ENCODE measurements around the gene MGLL.

Gene MGLL

GRCh38 chr3:127768346-127769008 lies 53.8 kb downstream of the MGLL start:
- Mint-ChIP-seq H3K4me1 (no peaks in the 10 kb centered on the region), H3K27ac (no peak overlapping the region), H3K9me3 (no peaks in the 10 kb centered on the region), H3K27me3 (no peaks in the 10 kb centered on the region), H3K4me3 (no peak overlapping the region), H3K36me3 (peaks cover 1% of the 10 kb centered on the region)

- Mint-ChIP-seq H3K27me3 (no peaks in the 10 kb centered on the region), H3K36me3 (peaks cover 1% of the 10 kb centered on the region), H3K4me1 (peaks cover 4% of the 10 kb centered on the region), H3K4me3 (no peak overlapping the region), H3K9me3 (no peaks in the 10 kb centered on the region), H3K27ac (no peak overlapping the region)
Measured at GRCh38 chr3:127767126-127767525, 55.2 kb downstream of the MGLL start.

GRCh38 chr3:127765735-127766134 lies 56.6 kb downstream of the MGLL start:
- peaks cover 5% of the 10 kb centered on the region for H3K4me1 Mint-ChIP-seq

GRCh38 chr3:127764841-127765362 lies 57.4 kb downstream of the MGLL start:
- H3K9me3 Mint-ChIP-seq: no peaks in the 10 kb centered on the region
- H3K36me3 Mint-ChIP-seq: peaks cover 1% of the 10 kb centered on the region
- H3K4me3 Mint-ChIP-seq: no peak overlapping the region
- H3K27me3 Mint-ChIP-seq: no peaks in the 10 kb centered on the region
- H3K4me1 Mint-ChIP-seq: peaks cover 5% of the 10 kb centered on the region
- H3K27ac Mint-ChIP-seq: no peak overlapping the region

More at GRCh38 chr3:127765735-127766134, 56.6 kb downstream of the MGLL start:
- H3K9me3 Mint-ChIP-seq: no peaks in the 10 kb centered on the region
- H3K36me3 Mint-ChIP-seq: peaks cover 1% of the 10 kb centered on the region
- H3K27me3 Mint-ChIP-seq: no peaks in the 10 kb centered on the region
- H3K27ac Mint-ChIP-seq: no peak overlapping the region
- H3K4me3 Mint-ChIP-seq: no peak overlapping the region

GRCh38 chr3:127764301-127764700 lies 58.0 kb downstream of the MGLL start:
- H3K9me3 Mint-ChIP-seq: no peaks in the 10 kb centered on the region
- H3K27me3 Mint-ChIP-seq: no peaks in the 10 kb centered on the region
- H3K4me1 Mint-ChIP-seq: peaks cover 5% of the 10 kb centered on the region
- H3K27ac Mint-ChIP-seq: no peak overlapping the region
- peaks cover 1% of the 10 kb centered on the region for H3K36me3 Mint-ChIP-seq
- no peak overlapping the region for H3K4me3 Mint-ChIP-seq

GRCh38 chr3:127763816-127764215 lies 58.5 kb downstream of the MGLL start:
- peaks cover 5% of the 10 kb centered on the region for H3K4me1 Mint-ChIP-seq
- H3K27ac Mint-ChIP-seq: no peak overlapping the region
- H3K27me3 Mint-ChIP-seq: no peaks in the 10 kb centered on the region
- H3K9me3 Mint-ChIP-seq: no peaks in the 10 kb centered on the region
- peaks cover 1% of the 10 kb centered on the region for H3K36me3 Mint-ChIP-seq
- no peak overlapping the region for H3K4me3 Mint-ChIP-seq

- no peak overlapping the region for H3K27ac Mint-ChIP-seq
- H3K27me3 Mint-ChIP-seq: no peaks in the 10 kb centered on the region
- no peaks in the 10 kb centered on the region for H3K9me3 Mint-ChIP-seq
- no peaks in the 10 kb centered on the region for H3K36me3 Mint-ChIP-seq
- H3K4me1 Mint-ChIP-seq: peaks cover 5% of the 10 kb centered on the region
- no peak overlapping the region for H3K4me3 Mint-ChIP-seq
Measured at GRCh38 chr3:127763337-127763736, 59.0 kb downstream of the MGLL start.

- Mint-ChIP-seq H3K9me3 (no peaks in the 10 kb centered on the region), H3K27me3 (no peaks in the 10 kb centered on the region), H3K4me3 (no peak overlapping the region), H3K27ac (no peak overlapping the region), H3K4me1 (peaks cover 5% of the 10 kb centered on the region), H3K36me3 (no peaks in the 10 kb centered on the region)
Measured at GRCh38 chr3:127762787-127763105, 59.6 kb downstream of the MGLL start.

GRCh38 chr3:127762077-127762786 lies 60.1 kb downstream of the MGLL start:
- Mint-ChIP-seq H3K36me3 (no peaks in the 10 kb centered on the region), H3K9me3 (no peaks in the 10 kb centered on the region), H3K27me3 (no peaks in the 10 kb centered on the region), H3K4me1 (peaks cover 5% of the 10 kb centered on the region), H3K4me3 (no peak overlapping the region), H3K27ac (no peak overlapping the region)

- H3K27ac Mint-ChIP-seq: no peak overlapping the region
- H3K36me3 Mint-ChIP-seq: no peaks in the 10 kb centered on the region
- peaks cover 5% of the 10 kb centered on the region for H3K4me1 Mint-ChIP-seq
- H3K9me3 Mint-ChIP-seq: no peaks in the 10 kb centered on the region
- H3K4me3 Mint-ChIP-seq: no peak overlapping the region
- no peaks in the 10 kb centered on the region for H3K27me3 Mint-ChIP-seq
Measured at GRCh38 chr3:127761441-127761801, 60.9 kb downstream of the MGLL start.

GRCh38 chr3:127760791-127761440 lies 61.4 kb downstream of the MGLL start:
- H3K4me1 Mint-ChIP-seq: peaks cover 5% of the 10 kb centered on the region
- no peaks in the 10 kb centered on the region for H3K36me3 Mint-ChIP-seq
- no peaks in the 10 kb centered on the region for H3K9me3 Mint-ChIP-seq
- H3K27ac Mint-ChIP-seq: no peak overlapping the region
- no peaks in the 10 kb centered on the region for H3K27me3 Mint-ChIP-seq
- no peak overlapping the region for H3K4me3 Mint-ChIP-seq

- Mint-ChIP-seq H3K4me3 (no peak overlapping the region), H3K27me3 (no peaks in the 10 kb centered on the region), H3K4me1 (peaks cover 9% of the 10 kb centered on the region), H3K9me3 (no peaks in the 10 kb centered on the region), H3K36me3 (no peaks in the 10 kb centered on the region), H3K27ac (no peak overlapping the region)
Measured at GRCh38 chr3:127760361-127760760, 62.0 kb downstream of the MGLL start.

- no peaks in the 10 kb centered on the region for H3K9me3 Mint-ChIP-seq
- H3K36me3 Mint-ChIP-seq: no peaks in the 10 kb centered on the region
- H3K27ac Mint-ChIP-seq: no peak overlapping the region
- no peaks in the 10 kb centered on the region for H3K27me3 Mint-ChIP-seq
- H3K4me1 Mint-ChIP-seq: peaks cover 14% of the 10 kb centered on the region
- H3K4me3 Mint-ChIP-seq: no peak overlapping the region
Measured at GRCh38 chr3:127759826-127760225, 62.5 kb downstream of the MGLL start.

GRCh38 chr3:127758013-127758412 lies 64.3 kb downstream of the MGLL start:
- Mint-ChIP-seq H3K27ac (peak overlapping the region; percentile 30), H3K36me3 (no peaks in the 10 kb centered on the region), H3K4me1 (peaks cover 24% of the 10 kb centered on the region), H3K9me3 (no peaks in the 10 kb centered on the region), H3K27me3 (no peaks in the 10 kb centered on the region), H3K4me3 (no peak overlapping the region)

GRCh38 chr3:127755305-127755681 lies 67.0 kb downstream of the MGLL start:
- H3K36me3 Mint-ChIP-seq: no peaks in the 10 kb centered on the region
- no peak overlapping the region for H3K4me3 Mint-ChIP-seq
- H3K4me1 Mint-ChIP-seq: peaks cover 19% of the 10 kb centered on the region
- H3K27ac Mint-ChIP-seq: no peak overlapping the region
- peaks cover 1% of the 10 kb centered on the region for H3K27me3 Mint-ChIP-seq
- H3K9me3 Mint-ChIP-seq: no peaks in the 10 kb centered on the region

Measured in activated naive CD4-positive, alpha-beta T cell treated with anti-CD3 and anti-CD28 coated beads, Interleukin-2, amount 50 U/mL, for 24 hours (primary cell).